B cell (primary cell): Measurements from ENCODE around the gene TYW1. TPM values are rescaled to one million over a fixed set of nuclear protein-coding genes. Genes with fewer than 3 reads are reported as not detected.
A peak's percentile ranks its signal among the peaks of the same experiment; 100 is the strongest.

Experiments
- ATAC-seq: fragments of 200-7000 bp; cut with Tn5 transposase; one replicate; pipeline ENCODE4 v1.10.0; 2021; ENCODE audit warnings: low read depth, mild to moderate bottlenecking, moderate number of reproducible peaks, moderate library complexity
- CTCF ChIA-PET: fragments of 350-600 bp; sonication (Branson Sonifier 250); formaldehyde crosslinking; loops from one replicate; lab custom pipeline; 2021; ENCODE audit warnings: antibody characterized with exemption, inconsistent platforms; lab: Charles Lee
- POLR2A ChIA-PET: fragments of 350-600 bp; sonication (Branson Sonifier 250); formaldehyde crosslinking; loops from one replicate; lab custom pipeline; 2021; ENCODE audit warnings: antibody characterized with exemption; lab: Charles Lee
- DNase-seq: peaks from one replicate; pipeline ENCODE4 v3.0.0; 2013
- H2AFZ ChIP-seq: 2 replicates; pipeline ENCODE4 v1.6.1; 2012; ENCODE audit warnings: mild to moderate bottlenecking, low read depth, low read length; ENCODE audit not compliant: insufficient read depth, poor library complexity, severe bottlenecking
- H3K27ac ChIP-seq, 2 donors: 1 replicate in 1 of 2; 2 replicates in 1 of 2; pipeline ENCODE4 v1.5.1; 2012 to 2013; ENCODE audit warnings: low read length in 2 of 2, mild to moderate bottlenecking in 2 of 2, moderate library complexity in 1 of 2
- H3K27me3 ChIP-seq, 4 experiments: fragments of 200-600 bp in 1 of 4; sonication (generic) in 1 of 4; replicated peaks in 1 of 4; 1 replicate in 2 of 4; 2 replicates in 2 of 4; pipeline versions ENCODE4 v1.6.1 to v1.7.0; 2013 to 2016; ENCODE audit warnings: low read length in 3 of 4, mild to moderate bottlenecking in 2 of 4, mixed read lengths in 1 of 4, moderate library complexity in 1 of 4; ENCODE audit not compliant: insufficient read depth in 4 of 4, control insufficient read depth in 3 of 4; ENCODE audit errors: control extremely low read depth in 1 of 4
- H3K36me3 ChIP-seq, 2 experiments: replicated peaks in 1 of 2; 1 replicate in 1 of 2; 2 replicates in 1 of 2; pipeline versions ENCODE4 v1.6.1 to v1.7.1; 2013; ENCODE audit warnings: low read length in 1 of 2; ENCODE audit not compliant: insufficient read depth in 2 of 2, control insufficient read depth in 1 of 2; ENCODE audit errors: control extremely low read depth in 1 of 2, extremely low read depth in 1 of 2
- H3K4me1 ChIP-seq, 2 donors: fragments of 200-600 bp in 1 of 2; sonication (generic) in 1 of 2; 1 replicate in 1 of 2; 2 replicates in 1 of 2; pipeline versions ENCODE4 v1.5.1 to v1.6.1; 2013 to 2017; ENCODE audit warnings: low read length in 2 of 2; ENCODE audit not compliant: control insufficient read depth in 2 of 2, insufficient read depth in 2 of 2
- H3K4me2 ChIP-seq: replicated peaks from 2 replicates; pipeline ENCODE3; 2012; ENCODE audit warnings: mild to moderate bottlenecking, low read depth, low read length; ENCODE audit not compliant: poor library complexity, severe bottlenecking
- H3K4me3 ChIP-seq, 5 experiments: fragments of 200-600 bp in 1 of 5; sonication (generic) in 1 of 5; 1 replicate in 3 of 5; 2 replicates in 2 of 5; pipeline versions ENCODE4 v1.5.1 to v1.7.0; 2011 to 2016; ENCODE audit warnings: low read length in 4 of 5, mild to moderate bottlenecking in 4 of 5, low read depth in 2 of 5, control low read depth in 1 of 5, moderate library complexity in 1 of 5; ENCODE audit not compliant: insufficient read depth in 1 of 5; ENCODE audit errors: control extremely low read depth in 1 of 5, extremely low read depth in 1 of 5
- H3K79me2 ChIP-seq: fragments of 200-600 bp; sonication (generic); one replicate; pipeline ENCODE4 v1.6.0; 2016; ENCODE audit warnings: low read length; ENCODE audit not compliant: control insufficient read depth, insufficient read depth
- H3K9ac ChIP-seq: fragments of 200-600 bp; sonication (generic); 2 replicates; pipeline ENCODE4 v1.6.1; 2017; ENCODE audit warnings: mild to moderate bottlenecking, low read length, moderate library complexity
- H3K9me3 ChIP-seq, 3 donors: one replicate each; pipeline versions ENCODE4 v1.6.1 to v1.7.1; 2013; ENCODE audit warnings: low read length in 2 of 3; ENCODE audit not compliant: control insufficient read depth in 2 of 3, insufficient read depth in 1 of 3; ENCODE audit errors: control extremely low read depth in 1 of 3
- H4K20me1 ChIP-seq: 2 replicates; pipeline ENCODE4 v1.6.0; 2012; ENCODE audit warnings: mild to moderate bottlenecking, low read length; ENCODE audit not compliant: insufficient read depth, control insufficient read depth, poor library complexity, severe bottlenecking
- H3K27ac Mint-ChIP-seq: one replicate; pipeline ENCODE4 v1.8.0; 2021; ENCODE audit warnings: mixed read lengths
- H3K27me3 Mint-ChIP-seq: one replicate; pipeline ENCODE4 v1.8.0; 2021; ENCODE audit warnings: mixed read lengths
- H3K4me1 Mint-ChIP-seq: one replicate; pipeline ENCODE4 v1.8.0; 2021; ENCODE audit warnings: mixed read lengths
- H3K4me3 Mint-ChIP-seq: one replicate; pipeline ENCODE4 v1.8.0; 2021; ENCODE audit warnings: mixed read lengths
- H3K9me3 Mint-ChIP-seq: one replicate; pipeline ENCODE4 v1.8.0; 2022; ENCODE audit warnings: mixed read lengths; ENCODE audit not compliant: insufficient read depth
- CTCF ChIP-seq: fragments of 200-600 bp; IDR thresholded peaks from one replicate; pipeline ENCODE4 v1.8.0; 2022; ENCODE audit warnings: antibody characterized with exemption, mild to moderate bottlenecking
- EZH2 ChIP-seq: IDR thresholded peaks from 2 replicates; pipeline ENCODE4 v1.6.1; 2012; ENCODE audit warnings: borderline replicate concordance, low read depth, mild to moderate bottlenecking, moderate library complexity, low read length; ENCODE audit not compliant: insufficient read depth, poor library complexity, severe bottlenecking
- WGBS: methylation state at CpG from one replicate; pipeline ENCODE4 v1.1.5; 2013; ENCODE audit warnings: missing lambda C conversion rate; ENCODE audit not compliant: insufficient coverage; 5-methylcytosine and 5-hydroxymethylcytosine counted together
- intact Hi-C: fragments of 100-400 bp; cut with micrococcal nuclease; formaldehyde crosslinking; loops from one replicate; pipeline ENCODE4 v1.10.0; 2022
- polyA plus RNA-seq: library from polyadenylated mRNA; depleted of rRNA; stranded (reverse); fragments of >200 nt; gene quantifications from 2 replicates; pipeline ENCODE4 v1.2.3, GENCODE V29; 2012
- total RNA-seq, 2 donors: library from RNA; stranded (reverse); fragments of 120-200 nt in 1 of 2; gene quantifications; 1 replicate in 1 of 2; 2 replicates in 1 of 2; pipeline versions ENCODE4 v1.2.3 to v1.2.4, GENCODE V29; 2013 to 2022

TYW1 gene
- total and polyA plus RNA-seq, 2 donors (not counting 1 experiment from before 2014, with no cell fraction given) = 9.4 to 33.6 TPM

GRCh38 chr7:66952343-66953043, 44.1 kb upstream of the TYW1 start:
- no peak overlapping the region for H3K9ac ChIP-seq
- peak overlapping the region; percentile 57 for H3K27ac Mint-ChIP-seq

More at GRCh38 chr7:66952343-66953043, 44.1 kb upstream of the TYW1 start:
- peaks cover 12% of the 10 kb centered on the region for H3K4me1 Mint-ChIP-seq
- CTCF ChIA-PET = no interaction called here
- no peak overlapping the region for H3K27ac ChIP-seq
- no peaks in the 10 kb centered on the region for H3K27me3 ChIP-seq
- intact Hi-C loops = no loop called here
- no peaks in the 10 kb centered on the region for H3K79me2 ChIP-seq
- TF ChIP-seq EZH2 (no peak), CTCF (no peak)
- H3K9me3 ChIP-seq = no peaks in the 10 kb centered on the region
- H4K20me1 ChIP-seq = no peaks in the 10 kb centered on the region
- no peak for DNase-seq
- H3K9me3 Mint-ChIP-seq = no peaks in the 10 kb centered on the region
- WGBS = 96% methylated on average over 10 of the region's 11 CpGs
- ATAC-seq = peak; percentile 17
- H3K4me3 ChIP-seq = no peak overlapping the region
- H3K4me3 Mint-ChIP-seq = no peak overlapping the region
- H3K4me1 ChIP-seq = peaks cover 4 to 14% of the 10 kb centered on the region in 2 donors
- POLR2A ChIA-PET = no interaction called here
- H3K36me3 ChIP-seq = peaks cover 17 to 83% of the 10 kb centered on the region in 2 experiments
- H3K27me3 Mint-ChIP-seq = no peaks in the 10 kb centered on the region
- H3K4me2 ChIP-seq = no peak overlapping the region
- no peak overlapping the region for H2AFZ ChIP-seq
